GM21447 (cell line): Measurements from ENCODE around the gene YJEFN3.

Source experiments
- ATAC-seq: cut with Tn5 transposase; IDR thresholded peaks from one replicate; pipeline ENCODE4 v1.9.1; 2021; ENCODE audit not compliant: unreplicated experiment

Gene YJEFN3

GRCh38 chr19:19515642-19516519, 12.8 kb upstream of the YJEFN3 start, which contains the start of gene NDUFA13:
NDUFA13 (plus strand) TSS chr19:19516225; CDS start chr19:19516239, 14 bp downstream.
- ATAC-seq: peak; percentile 84

DNA sequence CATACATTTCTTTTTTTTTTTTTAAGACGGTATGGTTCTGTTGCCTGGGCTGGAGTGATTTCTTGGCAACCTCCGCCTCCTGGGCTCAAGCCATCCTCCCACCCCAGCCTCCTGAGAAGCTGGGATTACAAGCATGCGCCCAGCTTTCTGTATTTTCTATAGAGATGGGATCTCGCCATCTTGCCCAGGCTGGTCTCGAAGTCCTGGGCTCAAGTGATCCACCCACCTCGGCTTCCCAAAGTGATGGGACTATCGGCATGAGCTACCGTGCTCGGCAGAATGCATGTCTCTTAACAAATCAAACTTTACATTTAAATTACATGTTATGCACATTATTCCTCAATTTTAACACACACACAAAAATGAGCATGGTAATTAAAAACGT, 11.5 kb upstream of the YJEFN3 start:
- ATAC-seq: no peak

- no peak for ATAC-seq
These were observed 7.7 kb upstream of the YJEFN3 start for GRCh38 chr19:19520989-19521388.

DNA sequence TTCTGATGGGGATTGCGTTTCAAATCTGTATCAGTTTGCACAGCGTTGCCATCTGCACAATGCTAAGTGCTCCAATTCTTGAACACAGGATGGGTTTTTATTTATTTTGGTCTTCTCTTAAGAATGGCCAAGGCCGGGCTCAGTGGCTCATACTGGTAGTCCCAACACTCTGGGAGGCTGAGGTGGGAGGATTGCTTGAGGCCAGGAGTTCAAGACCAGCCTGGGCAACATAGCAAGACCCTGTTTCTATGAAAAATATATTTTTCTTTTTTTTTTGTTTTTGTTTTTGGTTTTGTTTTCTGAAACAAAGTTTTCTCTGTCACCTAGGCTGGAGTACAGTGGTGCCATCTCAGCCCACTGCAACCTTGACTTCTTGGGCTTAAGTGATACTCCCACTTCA, 5.5 kb upstream of the YJEFN3 start:
- no peak for ATAC-seq

DNA sequence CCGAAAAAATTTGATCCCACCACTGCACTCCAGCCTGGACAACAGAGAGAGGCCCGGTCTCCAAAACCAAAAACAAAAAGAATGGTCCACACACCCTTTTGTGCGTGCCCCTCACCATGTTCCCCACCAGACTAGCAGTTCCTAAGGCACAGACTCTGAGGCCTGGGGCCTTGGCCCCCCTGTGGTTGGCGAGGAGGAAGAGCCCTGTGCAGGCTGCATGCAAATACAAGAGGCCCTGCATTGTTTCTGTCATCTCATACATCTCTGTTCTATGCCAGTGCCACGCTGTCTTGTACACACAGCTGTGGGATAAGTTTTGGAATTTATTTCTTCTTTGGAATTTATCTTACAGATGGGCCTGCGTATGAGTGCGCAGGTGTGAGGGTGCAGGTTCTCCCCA, 4.7 kb upstream of the YJEFN3 start:
- no peak for ATAC-seq

DNA sequence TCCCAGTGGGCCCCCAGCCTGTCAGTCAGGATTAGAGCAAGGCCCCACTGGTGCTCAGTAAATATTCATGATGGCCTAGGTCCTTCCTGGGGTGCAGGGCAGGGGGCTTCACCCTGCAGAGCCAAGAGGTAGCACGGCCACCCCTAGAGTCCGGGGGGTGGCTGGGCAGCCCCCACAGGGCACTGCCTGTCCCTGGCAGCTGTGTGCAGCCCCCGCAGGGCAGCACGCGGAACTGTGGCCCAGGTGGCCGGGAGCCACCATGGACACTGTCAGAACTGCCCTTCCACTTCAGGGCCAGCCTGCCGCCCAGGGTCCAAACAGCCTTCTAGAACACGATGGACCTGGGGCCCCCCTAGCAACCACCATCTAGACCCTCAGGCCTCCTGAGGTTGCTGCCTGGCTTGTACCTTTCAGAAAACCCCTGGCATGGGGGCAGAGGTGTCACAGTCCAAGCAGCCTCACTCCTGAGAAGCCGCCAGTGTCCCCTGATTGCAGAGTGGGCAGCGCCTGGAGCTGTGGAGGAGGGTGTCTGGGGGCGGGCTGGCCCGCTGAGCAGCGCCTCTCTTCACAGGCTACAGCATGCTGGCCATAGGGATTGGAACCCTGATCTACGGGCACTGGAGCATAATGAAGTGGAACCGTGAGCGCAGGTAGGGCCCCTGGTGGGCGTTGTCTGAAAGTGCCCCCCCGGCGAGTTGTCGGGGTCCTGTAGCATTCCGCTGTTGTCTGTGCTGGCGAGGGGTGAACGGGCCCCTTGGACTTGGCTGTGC, 2.9 kb upstream of the YJEFN3 start:
- ATAC-seq: no peak

DNA sequence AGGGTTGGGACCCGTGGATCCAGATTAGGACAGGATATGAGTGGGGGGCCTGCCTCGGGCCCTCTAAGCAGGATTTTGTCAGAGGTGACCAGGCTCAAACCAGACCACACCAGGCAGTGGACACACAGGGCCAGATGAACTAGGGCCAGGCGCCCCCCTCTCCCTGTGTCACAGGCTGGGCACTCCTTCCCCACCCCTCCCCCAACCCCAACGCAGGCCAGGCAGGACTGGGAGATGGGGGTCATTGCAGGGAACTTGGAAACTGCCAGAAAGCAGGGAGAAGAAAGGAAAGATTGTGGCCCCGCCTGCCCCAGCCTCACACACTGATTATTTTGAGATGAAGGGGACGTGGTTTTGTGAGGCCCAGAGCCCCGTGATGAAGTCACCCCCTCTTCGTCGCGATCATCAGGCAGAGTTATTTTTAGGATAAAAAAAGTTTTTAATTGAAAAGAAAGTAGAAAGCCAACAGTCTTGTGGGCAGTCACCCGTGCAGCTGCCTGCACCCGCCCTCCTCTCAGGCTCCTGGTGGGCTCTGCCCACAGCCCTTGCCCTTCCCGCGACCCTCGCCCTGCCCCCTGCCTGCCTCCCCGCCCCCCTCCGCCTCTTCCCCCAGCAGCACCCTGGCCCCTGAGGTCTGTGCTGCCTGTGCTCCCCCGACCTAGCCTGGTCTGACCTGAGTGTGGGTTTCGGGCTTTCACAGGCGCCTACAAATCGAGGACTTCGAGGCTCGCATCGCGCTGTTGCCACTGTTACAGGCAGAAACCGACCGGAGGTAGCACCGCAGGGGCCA, 1.9 kb upstream of the YJEFN3 start:
- ATAC-seq: no peak

DNA sequence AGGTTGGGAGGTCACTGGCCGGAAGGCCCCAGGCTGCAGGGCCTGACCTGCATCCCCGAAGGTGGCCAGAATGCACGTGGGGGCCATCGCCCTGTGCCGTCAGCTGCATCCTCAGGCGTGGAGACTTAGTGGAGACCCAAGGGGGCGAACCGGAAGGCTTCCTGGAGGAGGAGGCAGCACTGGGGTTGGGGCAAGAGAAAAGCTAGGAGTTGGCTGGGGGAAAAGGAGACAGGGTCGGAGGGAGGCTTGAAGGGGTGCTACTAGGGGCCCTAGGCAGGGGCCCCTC, 1.4 kb upstream of the YJEFN3 start:
- ATAC-seq: no peak

DNA sequence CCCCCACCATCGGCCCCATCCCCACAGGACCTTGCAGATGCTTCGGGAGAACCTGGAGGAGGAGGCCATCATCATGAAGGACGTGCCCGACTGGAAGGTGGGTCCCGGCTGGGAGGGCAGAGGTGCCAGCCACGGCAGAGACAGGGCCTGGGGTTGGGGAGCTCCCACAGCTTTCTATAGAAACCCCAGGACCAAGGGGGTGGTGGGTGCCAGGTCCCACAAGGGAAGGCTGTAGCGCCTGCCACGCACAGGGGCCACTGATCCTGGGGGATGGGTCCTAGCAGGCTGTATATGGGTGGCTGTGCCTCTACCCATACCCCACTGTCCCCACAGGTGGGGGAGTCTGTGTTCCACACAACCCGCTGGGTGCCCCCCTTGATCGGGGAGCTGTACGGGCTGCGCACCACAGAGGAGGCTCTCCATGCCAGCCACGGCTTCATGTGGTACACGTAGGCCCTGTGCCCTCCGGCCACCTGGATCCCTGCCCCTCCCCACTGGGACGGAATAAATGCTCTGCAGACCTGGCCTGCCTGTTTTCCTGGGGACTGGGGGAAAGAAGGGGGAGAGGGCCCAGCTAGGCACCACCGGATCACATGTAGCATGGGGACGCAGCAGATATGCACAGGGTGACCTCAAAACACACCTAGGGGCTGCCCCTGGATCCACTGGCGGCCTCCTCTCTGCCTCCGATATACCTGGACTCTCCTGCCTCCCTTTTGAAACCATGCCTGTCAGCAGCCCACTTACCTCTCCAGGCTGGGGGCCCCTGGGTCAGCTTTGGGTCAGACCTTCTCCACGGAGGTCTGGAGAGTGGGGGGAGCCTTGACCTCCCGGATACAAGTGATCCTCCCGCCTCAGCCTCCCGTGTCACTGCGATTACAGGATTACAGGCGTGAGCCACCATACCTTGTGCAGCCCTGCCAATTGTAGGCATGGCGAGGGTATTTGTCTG, 761 bp upstream of the YJEFN3 start:
- ATAC-seq: no peak

- no peak for ATAC-seq
These were observed 1.2 kb downstream of the YJEFN3 start for GRCh38 chr19:19529783-19530422.

DNA sequence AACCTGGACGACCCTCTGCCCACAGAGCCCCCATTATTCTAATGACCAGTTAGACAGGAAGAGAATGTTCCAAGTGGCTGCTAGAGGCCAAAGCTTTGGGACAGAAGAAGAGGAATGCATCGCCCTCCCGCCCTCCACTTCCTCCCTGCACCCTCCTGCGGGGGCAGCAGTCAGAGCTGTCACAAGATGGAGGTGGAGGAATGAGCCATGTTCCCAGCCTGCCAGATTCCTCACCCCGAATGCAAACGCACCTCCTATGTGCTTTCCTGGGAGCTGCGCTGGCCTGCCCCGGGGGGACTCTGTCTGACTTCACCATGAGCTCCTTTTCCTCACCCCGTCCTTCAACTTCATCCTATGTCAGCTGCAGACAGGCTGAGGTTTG, 1.7 kb downstream of the YJEFN3 start:
- no peak for ATAC-seq

DNA sequence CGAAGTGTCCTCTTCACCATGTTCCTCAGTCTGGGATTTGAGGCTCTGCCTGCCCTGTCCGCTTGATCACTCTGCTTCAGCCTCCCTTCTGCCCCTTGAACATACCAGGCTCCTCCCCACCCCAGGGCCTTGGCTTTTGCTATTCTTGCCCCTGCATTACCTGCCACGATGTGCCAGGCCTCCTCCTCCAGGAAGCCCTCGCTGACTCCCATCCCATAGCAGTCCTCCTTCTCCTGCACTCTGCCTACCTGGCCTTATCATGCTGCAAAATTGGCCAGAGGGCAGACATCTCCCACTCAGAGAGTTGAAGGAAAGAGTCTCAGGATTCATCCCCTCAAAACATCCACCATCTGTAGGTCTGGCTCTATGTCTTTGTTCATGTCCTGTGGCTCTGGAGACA, 2.2 kb downstream of the YJEFN3 start:
- ATAC-seq: no peak

- no peak for ATAC-seq
These were observed 3.5 kb downstream of the YJEFN3 start for GRCh38 chr19:19531951-19532805.

DNA sequence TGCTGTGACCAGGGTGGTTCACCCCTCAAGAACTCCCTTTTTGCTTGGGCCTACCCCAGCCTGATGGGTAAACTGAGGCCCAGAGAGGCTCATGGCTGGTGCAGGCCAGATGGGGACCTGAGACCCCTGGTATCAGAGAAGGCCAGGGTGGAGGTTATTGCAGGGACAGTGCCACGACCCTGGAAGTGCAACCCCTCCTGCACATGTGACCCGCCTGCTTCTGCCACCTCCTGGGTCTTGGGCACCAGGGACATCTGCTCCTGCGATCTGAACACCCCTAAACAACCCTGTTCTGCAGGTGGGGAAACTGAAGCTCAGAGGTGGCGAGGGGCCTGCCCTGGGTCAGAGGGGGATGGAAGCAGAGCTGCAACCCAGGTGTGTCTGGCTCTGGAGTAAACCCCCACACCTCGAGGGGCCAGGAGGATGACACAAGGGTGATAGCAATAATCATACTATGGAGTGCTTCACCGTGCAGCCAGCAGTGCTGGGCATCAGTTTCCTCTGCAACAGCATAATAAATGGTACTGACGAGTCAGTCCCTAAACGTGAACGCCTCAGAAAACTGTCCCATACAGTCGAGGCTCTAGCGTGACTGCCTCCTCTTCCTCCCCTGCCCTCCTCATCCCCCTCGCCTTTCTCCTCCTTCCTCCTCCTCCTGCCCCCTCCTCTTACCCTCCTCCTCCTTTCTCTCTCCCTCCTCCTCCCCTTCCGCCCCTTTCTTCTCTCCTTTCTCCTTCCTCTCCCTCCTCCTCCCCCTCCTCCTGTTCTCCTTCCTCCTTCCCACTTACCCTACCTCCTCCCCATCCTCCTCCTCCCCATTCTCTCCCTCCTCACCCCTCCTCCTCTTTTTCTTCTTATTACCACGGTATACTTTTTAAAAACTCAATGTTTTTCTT, 4.3 kb downstream of the YJEFN3 start:
- ATAC-seq: no peak

DNA sequence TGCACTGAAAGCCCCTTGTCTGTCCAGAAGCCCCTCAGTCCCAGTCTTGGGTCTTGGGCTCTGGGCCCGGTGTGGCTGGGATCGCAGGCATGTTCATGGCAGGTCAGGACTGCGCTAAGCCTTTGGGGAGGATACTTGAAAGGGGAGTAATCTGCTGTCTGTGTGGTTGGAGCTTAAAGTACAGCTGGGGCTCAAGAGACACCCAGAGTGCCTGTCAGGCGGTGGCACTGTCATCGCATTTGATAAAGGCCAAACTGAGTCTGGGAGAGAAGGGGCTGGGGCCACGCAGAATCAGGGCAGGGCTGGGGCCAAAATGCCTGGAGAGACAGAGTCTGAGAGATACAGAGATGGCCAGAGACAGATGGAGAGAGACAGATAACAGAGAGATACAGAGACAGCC, 5.1 kb downstream of the YJEFN3 start:
- no peak for ATAC-seq

GRCh38 chr19:19534556-19535265, 6.0 kb downstream of the YJEFN3 start:
- ATAC-seq: no peak
